Measurements from ENCODE around the gene ALDH3B2.

DNA sequence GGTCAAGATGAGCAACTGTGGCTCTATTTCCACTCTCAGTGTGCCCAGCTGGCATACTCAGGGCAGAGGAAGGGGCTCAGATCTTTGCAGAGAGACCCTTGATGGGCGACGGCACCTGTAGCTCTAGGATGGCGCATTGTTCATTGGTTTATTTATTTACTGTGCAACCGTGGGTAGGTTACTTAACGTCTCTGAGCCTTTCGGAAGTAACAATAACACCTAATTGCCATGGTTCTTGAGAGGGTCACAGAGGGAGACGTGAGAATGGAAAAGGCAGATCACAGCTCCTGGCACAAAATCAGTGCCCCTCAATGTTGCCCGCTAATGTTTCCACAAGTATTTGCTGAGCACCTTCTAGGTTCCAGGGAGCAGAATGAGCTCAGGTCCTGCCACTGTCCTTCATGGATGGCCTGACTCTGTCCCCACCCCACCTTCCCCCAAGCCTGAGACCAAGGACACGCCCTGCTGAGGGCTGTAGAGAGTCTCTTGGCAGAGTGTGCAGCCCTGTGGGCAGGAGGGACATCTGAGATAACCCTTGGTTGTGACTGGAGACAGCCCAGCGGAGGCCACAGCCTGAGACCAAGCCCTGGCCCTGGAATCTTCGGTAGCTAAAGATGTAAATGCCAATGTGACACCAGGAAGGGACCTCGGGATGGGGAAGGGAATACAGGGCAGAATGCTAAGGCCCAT is 780 bp upstream of the ALDH3B2 start:
- TF ChIP-seq CTCF (IDR thresholded peaks at IDR 0.05) (no peak), POLR2A (IDR thresholded peaks at IDR 0.05) (no peak), POLR2AphosphoS5 (IDR thresholded peaks at IDR 0.05) (no peak)
